SW 1271 (cell line): ENCODE measurements around the gene C1QA.
"Not testable (repeated sequence)": the region's sequence is repeated elsewhere in the genome, so short reads cannot be mapped to it uniquely, and the experiment has no call there.

Experiments used
- DNase-seq, 2 experiments: peaks; one replicate each; lab custom pipeline; 2025; lab: John Stamatoyannopoulos, UW

The C1QA gene

DNA sequence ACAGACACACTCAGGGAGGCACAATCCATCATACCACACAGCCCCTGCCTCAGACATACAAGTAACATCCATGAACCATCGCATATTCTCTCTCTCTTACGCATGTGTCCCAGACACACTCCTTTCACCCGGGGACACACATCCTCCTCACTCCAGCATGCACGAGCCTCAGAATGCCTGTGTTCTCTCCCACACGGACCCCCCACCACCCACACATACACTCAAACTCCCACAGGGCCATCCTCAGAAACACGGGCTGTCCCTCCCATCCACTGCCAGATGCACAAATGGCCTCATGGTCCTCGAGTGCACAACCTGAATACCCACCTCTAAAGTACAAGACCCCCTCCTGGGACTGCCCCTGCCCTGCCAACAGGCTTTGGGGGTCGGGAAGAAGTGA is 4.8 kb downstream of the C1QA start:
- no peak for DNase-seq

DNA sequence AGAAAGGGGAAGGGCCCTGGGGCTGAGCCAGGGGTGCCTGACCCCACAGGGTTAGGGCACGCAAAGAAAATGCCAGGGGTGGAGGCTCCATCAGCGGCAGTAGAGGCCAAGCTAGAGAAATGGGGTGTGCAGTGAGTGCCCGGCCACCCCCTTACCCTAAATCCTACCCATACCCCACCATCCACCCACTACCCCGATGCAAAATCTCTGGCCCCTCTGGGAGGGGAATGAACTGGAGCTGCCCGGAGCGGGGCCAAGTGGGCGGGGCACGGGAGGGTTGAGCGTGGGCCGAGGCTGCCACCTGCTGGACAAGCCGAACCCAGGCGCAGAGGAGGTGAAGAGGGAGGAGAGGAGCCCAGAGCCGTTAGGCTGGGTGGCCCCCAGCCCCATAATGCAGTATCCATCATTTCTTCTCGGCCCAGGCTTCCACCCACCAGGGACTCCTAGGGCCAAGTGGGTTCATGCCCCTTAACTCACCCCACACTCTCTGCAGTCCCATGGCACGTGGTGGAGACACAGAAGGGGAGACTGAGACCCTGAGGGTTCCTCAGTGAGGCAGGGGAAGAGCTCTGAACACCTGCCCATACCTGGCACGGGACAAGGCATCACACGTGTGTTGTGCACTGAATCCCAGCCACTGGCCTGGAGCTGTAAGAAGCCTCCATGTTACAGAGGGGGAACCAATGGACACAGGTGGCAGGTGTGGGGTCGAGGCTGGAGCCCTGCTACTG is 5.6 kb downstream of the C1QA start:
- no peak for DNase-seq

DNA sequence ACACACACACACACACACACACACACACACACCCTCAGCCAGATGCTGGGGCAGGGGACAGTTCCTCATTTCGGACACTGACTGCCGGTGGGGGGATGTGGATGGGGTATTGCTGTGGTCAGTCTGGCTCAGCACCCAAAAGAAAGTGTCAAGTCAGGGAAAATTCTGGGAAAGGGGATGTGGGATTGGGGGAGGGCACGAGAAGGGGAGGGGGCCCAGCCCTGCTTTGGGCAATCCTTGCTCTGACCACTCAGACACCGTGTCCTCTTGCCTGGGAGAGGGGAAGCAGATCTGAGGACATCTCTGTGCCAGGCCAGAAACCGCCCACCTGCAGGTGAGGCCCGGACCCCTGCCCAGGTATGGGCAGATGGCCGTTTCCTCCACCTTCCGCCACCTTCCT is 7.0 kb downstream of the C1QA start, which contains the start of gene C1QC:
Gene C1QC (plus strand): TSS at position 253 of the 400 bp plus-strand sequence. CDS start 391 bp downstream, outside the sequence.
- no peak for DNase-seq

DNA sequence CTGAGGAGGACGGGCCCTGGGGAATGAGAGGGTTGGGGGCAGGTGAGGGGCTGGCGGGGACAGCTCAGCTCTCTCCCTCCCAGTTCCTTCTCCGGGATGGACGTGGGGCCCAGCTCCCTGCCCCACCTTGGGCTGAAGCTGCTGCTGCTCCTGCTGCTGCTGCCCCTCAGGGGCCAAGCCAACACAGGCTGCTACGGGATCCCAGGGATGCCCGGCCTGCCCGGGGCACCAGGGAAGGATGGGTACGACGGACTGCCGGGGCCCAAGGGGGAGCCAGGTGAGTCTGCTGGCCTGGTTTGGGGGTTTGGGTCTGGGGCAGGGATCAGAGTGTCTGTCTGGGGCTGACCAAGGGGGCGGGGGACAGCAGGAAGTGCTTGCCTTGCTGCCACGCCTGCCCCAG is 7.5 kb downstream of the C1QA start:
- no peak for DNase-seq

DNA sequence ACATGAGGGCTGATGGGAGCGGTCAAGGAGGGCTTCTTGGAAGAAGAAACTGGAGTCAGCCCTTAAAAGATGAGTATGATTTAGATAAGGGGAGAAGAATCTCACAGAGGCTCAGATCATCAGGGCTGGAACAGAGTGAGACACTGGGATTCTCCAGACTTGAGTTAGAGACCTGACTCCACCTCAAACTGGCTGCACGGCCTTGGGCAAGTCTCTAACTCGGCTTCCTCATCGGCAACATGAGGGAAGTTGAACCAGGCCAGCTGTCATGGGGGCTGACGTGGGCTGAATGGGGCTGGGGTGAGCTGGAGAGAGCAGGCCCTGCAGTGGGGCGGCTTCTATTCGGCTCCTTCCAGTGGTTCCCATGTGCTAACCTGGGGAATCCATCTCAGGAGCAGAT is 9.5 kb downstream of the C1QA start:
- no peak for DNase-seq

DNA sequence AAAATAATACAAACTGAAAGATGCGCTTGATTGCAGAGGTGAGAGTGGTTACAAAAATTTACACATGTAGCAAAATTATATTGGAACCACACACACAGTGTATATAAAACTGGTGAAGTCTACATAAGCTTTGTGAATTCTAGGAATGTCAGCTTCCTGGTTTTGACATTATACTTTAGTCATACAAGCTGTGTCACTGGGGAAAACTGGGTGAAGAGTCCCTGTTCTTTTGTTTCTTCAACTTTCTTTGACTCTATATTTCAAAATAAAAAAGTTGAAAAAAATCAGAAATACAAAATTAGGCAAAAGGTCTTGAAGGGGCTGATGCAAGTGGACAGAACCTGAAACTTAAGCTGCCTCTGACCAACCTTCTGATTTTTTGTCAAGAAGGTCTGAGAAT is 10.0 kb downstream of the C1QA start:
- no peak for DNase-seq

DNA sequence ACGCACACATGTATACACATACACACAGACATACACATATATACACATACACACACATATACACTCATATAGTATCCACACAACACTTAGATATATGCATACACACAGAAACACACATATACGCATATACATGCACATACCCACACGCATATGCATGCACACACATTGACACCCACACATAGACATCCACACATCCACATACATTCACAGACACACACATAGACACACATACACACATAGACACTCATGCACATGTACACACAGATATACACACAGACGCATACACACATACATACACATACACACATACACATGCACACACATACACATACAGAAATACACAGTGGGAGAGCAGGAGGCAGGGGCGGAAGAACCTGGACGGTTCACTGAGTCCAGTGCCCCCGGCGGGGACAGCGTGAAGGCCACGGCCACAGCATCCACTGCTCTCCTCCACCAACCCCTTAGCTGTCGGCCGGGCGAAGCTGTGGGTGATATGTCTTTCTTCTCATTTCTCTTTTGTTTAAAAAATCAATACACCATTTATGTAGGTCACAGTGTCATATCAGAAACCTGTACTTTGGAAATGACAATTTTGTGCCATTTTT is 13.8 kb downstream of the C1QA start:
- DNase-seq, result no peak

DNA sequence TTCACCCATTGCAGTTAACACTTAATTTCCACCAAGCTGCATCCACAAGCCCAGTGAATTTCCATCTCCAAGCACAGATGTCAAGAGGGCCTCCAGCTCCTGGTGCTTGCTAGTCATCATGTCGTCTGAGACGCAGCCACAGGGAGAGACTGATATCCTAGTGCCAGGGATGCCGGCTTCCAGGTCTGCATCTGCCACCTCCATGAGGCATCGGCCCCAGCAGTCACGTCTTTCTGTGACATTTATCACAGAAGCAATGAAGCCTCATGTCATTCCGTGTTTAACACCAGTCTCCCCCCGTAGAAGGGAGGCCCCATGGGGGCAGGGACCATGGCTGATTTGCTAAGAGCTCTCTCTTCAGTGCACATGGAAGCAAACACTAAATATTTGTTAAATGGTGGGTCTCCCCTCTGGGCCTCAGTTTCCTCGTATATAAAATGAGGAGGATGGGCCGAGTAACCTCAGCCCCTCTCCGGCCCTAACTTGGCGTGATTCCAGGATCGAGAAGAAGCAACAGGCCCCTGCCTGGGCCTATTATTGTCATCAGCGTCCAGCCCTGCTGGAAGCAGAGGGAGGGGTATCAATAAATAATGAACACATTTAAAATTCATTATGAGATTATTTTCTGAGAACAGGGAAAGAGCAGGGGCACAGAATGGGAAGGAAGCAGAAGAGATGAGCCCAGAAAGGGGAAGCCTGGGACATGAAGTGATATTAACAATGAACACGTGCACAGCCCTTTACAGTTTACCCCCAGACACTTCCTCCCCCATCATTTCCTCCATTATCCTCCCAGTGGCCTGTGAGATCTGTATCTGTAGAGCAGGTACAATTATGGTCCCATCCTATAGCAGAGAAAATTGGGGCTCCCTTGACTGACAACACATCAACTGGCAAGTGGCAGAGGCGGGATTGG is 15.8 kb downstream of the C1QA start:
- DNase-seq, result no peak

DNA sequence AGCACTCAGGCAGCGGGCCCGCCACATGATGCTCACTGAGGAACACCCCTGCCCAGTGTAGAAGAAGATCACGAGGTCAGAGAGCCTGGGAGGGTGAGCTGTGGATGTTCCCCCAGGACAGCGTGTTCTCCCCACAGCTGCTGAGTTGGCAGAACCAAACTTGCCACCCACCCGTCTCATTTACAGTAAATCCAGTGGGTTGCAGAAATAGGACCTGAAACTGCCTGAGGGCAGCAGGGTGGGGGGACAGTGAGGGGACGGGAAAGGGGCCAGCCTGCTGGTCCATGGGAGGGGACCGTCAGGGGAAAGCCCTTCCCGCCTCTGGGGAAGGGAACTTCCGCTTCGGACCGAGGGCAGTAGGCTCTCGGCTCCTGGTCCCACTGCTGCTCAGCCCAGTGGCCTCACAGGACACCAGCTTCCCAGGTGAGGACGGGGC is 16.5 kb downstream of the C1QA start, which contains the start of gene C1QB:
Gene C1QB (plus strand): TSS at position 356 of the 436 bp plus-strand sequence. CDS start 6,227 bp downstream, outside the sequence.
- DNase-seq, result no peak

DNA sequence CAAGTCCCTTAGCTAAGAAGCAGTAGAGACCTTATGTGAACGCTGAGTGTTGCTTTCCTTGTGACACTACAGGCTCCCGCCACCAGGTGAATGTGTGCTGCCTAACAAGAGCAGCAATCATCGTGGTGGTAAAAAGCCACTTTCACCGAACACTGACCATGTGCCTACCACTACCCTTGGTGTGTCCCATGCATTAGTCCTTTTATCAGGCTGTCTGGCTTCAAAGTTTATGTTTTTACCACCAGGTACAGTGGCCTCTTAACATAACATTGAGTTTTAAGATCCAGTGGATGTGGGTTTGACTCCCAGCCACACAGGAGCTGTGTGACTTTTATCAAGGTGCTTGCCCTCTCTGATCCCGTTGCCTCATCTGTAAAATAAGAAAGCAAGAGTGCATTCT is 18.3 kb downstream of the C1QA start:
- no peak for DNase-seq

DNA sequence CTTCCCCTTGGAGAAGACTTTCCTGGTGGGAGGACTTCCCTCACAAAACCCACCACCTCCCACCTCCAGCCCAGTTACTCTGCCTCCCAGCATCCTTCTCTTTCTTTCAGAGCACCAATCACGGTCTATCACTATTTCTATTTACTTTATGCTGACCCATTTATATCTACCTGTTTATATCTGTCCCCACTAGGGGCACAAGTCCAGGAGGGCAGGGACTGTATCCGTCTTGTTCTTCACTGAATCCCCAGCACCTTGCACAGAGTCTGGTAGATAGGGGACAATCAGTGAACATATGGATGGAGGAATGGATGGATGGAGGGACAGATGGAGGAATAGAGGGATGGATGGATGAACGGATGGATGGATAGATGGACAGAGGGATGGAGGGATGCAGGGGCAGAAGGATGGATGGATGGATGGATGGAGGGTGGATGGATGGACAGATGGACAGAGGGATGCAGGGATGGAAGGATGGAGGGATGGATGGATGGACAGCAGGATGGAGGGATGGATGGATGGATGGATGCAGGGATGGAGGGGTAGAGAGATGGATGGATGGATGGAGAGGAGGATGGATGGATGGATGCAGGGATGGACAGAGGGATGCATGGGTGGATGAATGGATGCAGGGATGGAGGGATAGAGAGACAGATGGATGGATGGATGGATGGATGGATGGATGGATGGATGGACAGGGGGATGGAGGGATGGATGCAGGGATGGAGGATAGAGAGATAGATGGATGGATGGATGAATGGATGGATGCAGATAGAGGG is 22.1 kb downstream of the C1QA start:
- no peak for DNase-seq

DNA sequence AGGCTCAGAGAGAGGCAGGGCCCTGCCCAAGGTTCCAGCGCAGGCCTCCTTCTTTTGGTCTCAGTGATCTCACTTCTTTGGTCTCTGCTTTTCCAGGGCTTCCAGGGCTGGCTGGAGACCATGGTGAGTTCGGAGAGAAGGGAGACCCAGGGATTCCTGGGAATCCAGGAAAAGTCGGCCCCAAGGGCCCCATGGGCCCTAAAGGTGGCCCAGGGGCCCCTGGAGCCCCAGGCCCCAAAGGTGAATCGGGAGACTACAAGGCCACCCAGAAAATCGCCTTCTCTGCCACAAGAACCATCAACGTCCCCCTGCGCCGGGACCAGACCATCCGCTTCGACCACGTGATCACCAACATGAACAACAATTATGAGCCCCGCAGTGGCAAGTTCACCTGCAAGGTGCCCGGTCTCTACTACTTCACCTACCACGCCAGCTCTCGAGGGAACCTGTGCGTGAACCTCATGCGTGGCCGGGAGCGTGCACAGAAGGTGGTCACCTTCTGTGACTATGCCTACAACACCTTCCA is 24.4 kb downstream of the C1QA start:
- no peak for DNase-seq

DNA sequence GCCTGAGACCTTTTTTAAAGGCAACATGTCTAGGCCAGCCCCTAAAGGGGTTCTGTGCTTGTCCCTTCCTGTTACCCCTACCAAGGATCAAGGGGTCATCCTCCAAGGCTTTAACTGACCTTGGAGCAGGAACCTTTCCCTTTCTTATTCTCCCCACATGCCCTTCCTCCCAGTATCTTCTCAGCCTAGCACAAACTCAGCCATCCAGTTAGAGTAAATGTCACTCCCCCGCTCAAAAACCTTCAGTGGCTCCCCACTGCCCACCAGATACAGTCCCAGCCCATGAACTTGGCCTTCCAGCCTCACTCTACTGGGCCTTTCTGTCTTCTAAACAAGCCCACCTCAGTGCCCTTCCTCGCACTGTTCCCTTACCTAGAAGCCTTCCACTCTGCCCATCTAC is 25.5 kb downstream of the C1QA start:
- DNase-seq, result no peak

DNA sequence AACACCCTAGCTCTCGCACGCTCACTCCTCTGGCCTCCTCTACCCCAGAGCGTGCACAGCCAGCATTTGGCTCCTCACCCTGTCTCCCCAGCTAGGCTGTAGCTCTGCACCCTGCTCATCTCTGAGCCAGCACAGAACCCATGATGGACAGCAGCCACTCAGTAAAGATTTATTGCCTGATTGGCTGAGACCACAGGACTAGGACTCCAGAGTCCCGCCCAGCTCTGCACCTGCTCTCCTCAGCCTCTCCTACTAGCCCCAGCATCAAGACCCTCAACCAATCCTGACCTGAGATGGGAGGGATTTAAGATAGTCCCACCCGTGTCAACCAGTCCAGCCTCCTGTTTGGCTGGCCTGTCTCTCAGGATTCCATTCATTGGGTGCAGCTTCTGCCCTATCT is 25.9 kb downstream of the C1QA start:
- peak in 1 of 2 experiments; percentile 15 for DNase-seq

DNA sequence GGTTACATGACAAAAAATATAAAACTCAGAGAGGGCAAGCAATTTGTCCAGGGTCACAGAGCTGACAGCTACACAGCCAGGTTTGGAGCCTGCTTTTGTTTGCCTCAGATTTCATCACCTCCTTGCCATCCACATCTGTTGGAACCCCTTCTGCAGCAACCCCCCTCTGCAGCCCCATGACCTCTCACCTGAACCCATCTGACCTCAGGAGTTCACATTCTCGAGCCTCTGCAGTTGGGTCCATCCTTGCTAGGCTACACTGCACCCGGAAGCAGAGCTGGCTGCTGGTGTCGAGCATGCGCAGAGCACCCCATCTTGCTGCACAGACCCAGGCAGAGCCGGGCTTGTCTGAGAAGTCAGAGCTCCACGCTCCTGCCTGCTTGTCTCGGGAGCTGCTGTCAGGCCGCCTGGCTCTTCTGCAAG is 26.6 kb downstream of the C1QA start:
- DNase-seq, result no peak

DNA sequence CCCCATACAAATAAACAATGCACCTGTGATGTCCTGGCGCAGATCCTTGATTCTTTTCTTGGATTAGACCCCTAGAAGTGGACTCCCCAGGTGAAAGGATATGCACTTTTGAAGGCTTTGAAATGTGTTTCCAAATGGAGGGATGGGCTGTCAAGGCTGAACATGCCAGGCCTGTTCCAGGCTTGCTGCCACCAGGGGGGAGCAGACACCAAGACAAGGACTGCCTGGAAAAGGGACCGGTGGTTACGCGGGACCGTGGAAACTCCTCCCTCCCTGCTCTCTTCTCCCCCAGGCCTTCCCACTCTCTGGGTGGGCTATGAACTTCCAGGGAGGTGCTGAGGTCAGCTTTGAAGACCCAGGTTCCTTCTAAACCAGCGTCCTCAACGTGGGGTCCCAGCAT is 29.3 kb downstream of the C1QA start:
- DNase-seq, result peak in 1 of 2 experiments; percentile 3

DNA sequence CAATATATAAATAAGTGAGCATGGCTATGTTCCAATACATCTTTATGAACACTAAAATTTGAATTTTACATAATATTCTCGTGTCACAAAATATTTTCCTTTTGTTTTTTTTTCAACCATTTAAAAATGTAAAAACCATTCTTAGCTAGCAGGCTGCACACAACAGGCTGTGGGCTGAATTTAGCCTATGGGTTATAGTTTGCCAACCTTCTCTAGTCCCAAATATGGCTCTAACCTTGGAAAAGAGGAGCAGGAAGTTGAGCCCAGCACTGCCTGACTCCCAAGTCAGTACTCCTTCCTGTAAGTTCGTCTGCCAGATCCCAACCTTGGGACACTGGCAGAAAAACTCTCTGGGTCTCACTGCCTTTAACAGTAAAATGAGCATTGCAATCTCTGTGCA is 30.0 kb downstream of the C1QA start:
- no peak for DNase-seq

DNA sequence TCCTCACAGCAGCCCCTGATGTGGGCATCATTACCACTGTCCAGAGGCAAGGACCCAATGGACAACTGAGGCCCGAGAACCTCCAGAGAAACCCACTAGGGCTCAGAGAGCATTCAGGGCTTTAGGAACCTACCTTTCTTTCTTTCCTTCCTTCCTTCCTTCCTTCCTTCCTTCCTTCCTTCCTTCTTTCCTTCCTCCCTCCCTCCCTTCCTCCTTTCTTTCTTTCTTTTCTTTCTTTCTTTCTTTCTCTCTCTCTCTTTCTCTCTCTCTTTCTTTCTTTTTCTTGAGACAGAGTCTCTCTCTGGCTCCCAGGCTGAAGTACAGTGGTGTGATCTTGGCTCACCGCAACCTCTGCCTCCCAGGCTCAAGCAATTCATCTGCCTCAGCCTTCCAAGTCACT is 32.4 kb downstream of the C1QA start:
- DNase-seq, result not testable (repeated sequence)

DNA sequence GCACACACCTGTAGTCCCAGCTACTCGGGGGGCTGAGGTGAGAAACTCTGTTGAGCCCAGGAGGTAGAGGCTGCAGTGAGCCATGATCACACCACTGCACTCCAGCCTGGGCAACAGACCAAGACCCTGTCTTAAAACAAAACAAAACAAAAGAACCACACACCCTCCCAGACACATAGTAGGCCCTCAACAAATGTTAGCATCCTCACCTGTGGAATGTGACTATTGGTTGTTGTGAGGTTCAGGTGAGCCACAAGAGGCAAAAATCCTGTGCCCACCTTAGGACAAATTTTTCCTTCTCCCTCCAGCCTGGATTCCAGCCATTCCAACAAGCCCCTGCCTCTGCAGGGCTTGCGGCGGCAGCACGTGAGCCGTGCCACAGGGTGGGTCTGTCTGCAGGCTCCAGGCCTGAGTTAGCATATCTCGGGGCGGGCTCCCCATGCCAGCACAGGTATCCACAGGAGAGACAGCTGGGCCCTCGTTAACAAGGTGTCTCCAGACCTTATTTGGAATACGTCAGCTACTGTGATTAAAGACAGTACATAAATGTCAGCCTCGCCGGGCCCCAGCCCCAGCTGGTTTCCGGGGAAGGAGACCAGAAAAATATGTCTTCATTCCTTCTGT is 34.0 kb downstream of the C1QA start:
- DNase-seq, result no peak

DNA sequence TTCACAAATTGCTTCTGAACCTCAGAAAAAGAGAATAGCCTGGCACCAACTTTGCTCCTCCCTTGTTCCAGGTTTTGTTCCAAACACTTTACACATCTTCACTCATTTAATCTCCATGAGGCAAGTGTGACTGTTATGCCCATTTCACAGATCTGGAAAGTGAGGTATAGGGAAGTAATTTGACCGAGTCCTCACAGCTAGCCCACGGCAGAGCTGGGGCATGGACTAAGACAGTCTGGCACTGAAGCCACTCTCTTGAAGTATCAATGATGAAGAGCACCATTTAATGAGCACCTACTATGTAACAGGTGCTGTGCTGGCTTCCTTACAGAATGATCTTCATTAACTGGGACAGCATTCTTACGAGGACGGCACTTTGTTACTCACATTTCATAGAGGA is 35.6 kb downstream of the C1QA start:
- no peak for DNase-seq
